ENCODE measurements around the gene EHMT1.
"Not testable (repeated sequence)": the region's sequence is repeated elsewhere in the genome, so short reads cannot be mapped to it uniquely, and the experiment has no call there.

The EHMT1 gene

DNA sequence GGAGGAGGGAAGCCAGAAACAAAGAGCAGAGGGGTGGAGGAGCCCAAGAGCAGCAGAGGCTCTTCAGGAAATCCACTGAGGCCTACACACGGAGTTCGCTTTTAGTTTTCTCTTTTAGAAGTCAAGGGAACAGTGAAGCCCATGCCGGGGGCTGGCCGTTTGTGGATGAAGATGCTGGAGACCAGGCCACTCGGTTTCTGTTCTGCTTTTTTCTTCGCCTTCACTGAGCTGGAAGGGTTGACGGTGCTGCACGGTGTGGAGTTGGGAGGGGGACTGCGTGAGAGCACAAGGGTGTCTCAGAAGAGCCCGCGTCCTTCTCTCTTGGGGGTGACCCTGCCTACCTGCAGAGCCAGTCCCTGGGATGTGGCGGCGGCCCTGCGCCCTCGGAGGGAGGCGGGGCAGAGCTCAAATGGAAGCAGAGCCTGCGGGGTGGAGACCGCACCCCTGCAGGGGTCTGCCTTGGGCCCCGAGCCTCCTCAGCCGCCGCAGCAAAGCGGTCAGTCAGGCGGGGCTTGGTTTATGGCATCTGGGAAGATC is 190.3 kb downstream of the EHMT1 start:
- Histone ChIP-seq H4K20me1 (ENCODE audit: low read depth, low read length) (no peaks in the 10 kb centered on the region), H3K9ac (ENCODE audit: low read length) (no peak overlapping the region), H2AFZ (ENCODE audit: low read depth, low read length, severe bottlenecking) (no peak overlapping the region), H3K9me3 (ENCODE audit: insufficient read depth, low read length) (no peaks in the 10 kb centered on the region), H3K27me3 (ENCODE audit: low read length) (no peaks in the 10 kb centered on the region), H3K9me2 (replicated peaks; ENCODE audit: insufficient read depth, low read length) (no peaks in the 10 kb centered on the region), H3K4me3 (ENCODE audit: insufficient read depth, low read length, poor library complexity, severe bottlenecking) (no peak overlapping the region), H3K27ac (ENCODE audit: low read depth, low read length) (no peak overlapping the region), H3K4me2 (ENCODE audit: low read depth, low read length, poor library complexity, severe bottlenecking) (no peak overlapping the region), H3K79me2 (ENCODE audit: insufficient read depth, low read length) (no peaks in the 10 kb centered on the region), H3F3A (ENCODE audit: insufficient read depth) (no peaks in the 10 kb centered on the region), H3K36me3 (ENCODE audit: low read length) (0 out of 2 replicates have a peak, but pooled peaks cover 4% of the 10 kb centered on the region)
- TF ChIP-seq, protein P1, sequence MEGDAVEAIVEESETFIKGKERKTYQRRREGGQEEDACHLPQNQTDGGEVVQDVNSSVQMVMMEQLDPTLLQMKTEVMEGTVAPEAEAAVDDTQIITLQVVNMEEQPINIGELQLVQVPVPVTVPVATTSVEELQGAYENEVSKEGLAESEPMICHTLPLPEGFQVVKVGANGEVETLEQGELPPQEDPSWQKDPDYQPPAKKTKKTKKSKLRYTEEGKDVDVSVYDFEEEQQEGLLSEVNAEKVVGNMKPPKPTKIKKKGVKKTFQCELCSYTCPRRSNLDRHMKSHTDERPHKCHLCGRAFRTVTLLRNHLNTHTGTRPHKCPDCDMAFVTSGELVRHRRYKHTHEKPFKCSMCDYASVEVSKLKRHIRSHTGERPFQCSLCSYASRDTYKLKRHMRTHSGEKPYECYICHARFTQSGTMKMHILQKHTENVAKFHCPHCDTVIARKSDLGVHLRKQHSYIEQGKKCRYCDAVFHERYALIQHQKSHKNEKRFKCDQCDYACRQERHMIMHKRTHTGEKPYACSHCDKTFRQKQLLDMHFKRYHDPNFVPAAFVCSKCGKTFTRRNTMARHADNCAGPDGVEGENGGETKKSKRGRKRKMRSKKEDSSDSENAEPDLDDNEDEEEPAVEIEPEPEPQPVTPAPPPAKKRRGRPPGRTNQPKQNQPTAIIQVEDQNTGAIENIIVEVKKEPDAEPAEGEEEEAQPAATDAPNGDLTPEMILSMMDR (IDR thresholded peaks at IDR 0.05; ENCODE audit: insufficient read depth, low read length, poor library complexity, severe bottlenecking): no peak
- TF ChIP-seq EZH2phosphoT487 (conservative IDR thresholded peaks at IDR 0.05; ENCODE audit: low read length): no peak

DNA sequence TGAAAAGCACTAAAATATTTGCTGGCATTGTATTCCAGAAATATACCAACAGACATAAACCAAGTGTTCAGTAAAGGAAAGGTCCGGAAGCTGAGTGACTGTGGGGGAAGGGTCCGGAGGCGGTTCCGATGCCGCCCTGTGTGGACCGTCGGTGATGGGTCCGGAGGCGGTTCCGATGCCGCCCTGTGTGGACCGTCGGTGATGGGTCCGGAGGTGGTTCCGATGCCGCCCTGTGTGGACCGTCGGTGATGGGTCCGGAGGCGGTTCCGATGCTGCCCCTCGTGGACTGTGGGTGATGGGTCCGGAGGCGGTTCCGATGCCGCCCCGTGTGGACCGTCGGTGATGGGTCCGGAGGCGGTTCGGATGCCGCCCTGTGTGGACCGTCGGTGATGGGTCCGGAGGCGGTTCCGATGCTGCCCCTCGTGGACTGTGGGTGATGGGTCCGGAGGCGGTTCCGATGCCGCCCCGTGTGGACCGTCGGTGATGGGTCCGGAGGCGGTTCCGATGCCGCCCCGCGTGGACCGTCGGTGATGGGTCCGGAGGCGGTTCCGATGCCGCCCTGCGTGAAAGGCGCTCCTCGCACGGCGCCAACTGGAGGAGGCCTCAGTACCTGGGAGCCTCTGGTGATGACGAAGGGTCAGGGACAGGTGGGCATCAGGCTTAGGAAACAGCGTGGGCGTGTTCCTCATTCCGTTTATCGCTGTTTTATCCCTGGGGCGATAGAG is 191.1 kb downstream of the EHMT1 start:
- not testable (repeated sequence) for H3K27me3 ChIP-seq (ENCODE audit: low read length); H4K20me1 ChIP-seq (ENCODE audit: low read depth, low read length); H3K36me3 ChIP-seq (ENCODE audit: low read length)

DNA sequence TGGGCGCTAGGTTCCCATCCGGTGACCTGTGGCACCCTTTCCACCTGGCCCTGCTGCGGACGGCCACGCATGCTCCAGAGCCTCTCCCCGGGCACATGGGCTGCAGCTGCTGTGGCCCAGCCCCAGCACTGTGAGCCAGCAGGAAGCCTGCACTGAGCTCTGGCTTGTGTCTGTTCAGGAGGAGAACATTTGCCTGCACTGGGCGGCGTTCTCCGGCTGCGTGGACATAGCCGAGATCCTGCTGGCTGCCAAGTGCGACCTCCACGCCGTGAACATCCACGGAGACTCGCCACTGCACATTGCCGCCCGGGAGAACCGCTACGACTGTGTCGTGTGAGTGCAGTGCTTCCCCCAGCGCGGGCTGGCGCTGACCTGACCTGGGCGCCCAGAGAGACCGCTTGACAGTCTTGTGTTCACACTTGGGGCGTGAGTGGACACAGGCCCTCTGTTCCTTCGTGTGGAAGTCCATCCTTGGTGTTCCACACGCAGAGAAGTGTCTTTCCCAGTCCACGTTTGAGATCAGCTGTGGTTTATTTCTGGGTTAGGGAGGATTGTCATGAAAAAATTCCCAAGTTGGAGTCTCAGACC is 192.6 kb downstream of the EHMT1 start:
- Histone ChIP-seq H3K9me3 (ENCODE audit: insufficient read depth, low read length) (no peaks in the 10 kb centered on the region), H3K9me2 (replicated peaks; ENCODE audit: insufficient read depth, low read length) (no peaks in the 10 kb centered on the region), H3K36me3 (ENCODE audit: low read length) (no peaks in the 10 kb centered on the region), H3F3A (ENCODE audit: insufficient read depth) (no peaks in the 10 kb centered on the region), H3K79me2 (ENCODE audit: insufficient read depth, low read length) (no peaks in the 10 kb centered on the region), H3K4me2 (ENCODE audit: low read depth, low read length, poor library complexity, severe bottlenecking) (no peak overlapping the region), H3K27me3 (ENCODE audit: low read length) (no peaks in the 10 kb centered on the region), H3K9ac (ENCODE audit: low read length) (no peak overlapping the region), H3K27ac (ENCODE audit: low read depth, low read length) (no peak overlapping the region), H2AFZ (ENCODE audit: low read depth, low read length, severe bottlenecking) (no peak overlapping the region), H4K20me1 (ENCODE audit: low read depth, low read length) (no peaks in the 10 kb centered on the region), H3K4me3 (ENCODE audit: insufficient read depth, low read length, poor library complexity, severe bottlenecking) (no peak overlapping the region)
- TF ChIP-seq EZH2phosphoT487 (conservative IDR thresholded peaks at IDR 0.05; ENCODE audit: low read length): no peak
- TF ChIP-seq, protein P1 (IDR thresholded peaks at IDR 0.05; ENCODE audit: insufficient read depth, low read length, poor library complexity, severe bottlenecking): no peak

More for the DNA sequence above, 191.1 kb downstream of the EHMT1 start:
- H3K4me3 ChIP-seq (ENCODE audit: insufficient read depth, low read length, poor library complexity, severe bottlenecking); H3K4me2 ChIP-seq (ENCODE audit: low read depth, low read length, poor library complexity, severe bottlenecking); H3K79me2 ChIP-seq (ENCODE audit: insufficient read depth, low read length); H2AFZ ChIP-seq (ENCODE audit: low read depth, low read length, severe bottlenecking); H3K9me2 ChIP-seq (replicated peaks; ENCODE audit: insufficient read depth, low read length); H3K9ac ChIP-seq (ENCODE audit: low read length); H3F3A ChIP-seq (ENCODE audit: insufficient read depth); H3K9me3 ChIP-seq (ENCODE audit: insufficient read depth, low read length); H3K27ac ChIP-seq (ENCODE audit: low read depth, low read length): not testable (repeated sequence)

Measured in SU-DHL-6 (cell line).